ENCODE measurements around the gene GABRB1.

DNA sequence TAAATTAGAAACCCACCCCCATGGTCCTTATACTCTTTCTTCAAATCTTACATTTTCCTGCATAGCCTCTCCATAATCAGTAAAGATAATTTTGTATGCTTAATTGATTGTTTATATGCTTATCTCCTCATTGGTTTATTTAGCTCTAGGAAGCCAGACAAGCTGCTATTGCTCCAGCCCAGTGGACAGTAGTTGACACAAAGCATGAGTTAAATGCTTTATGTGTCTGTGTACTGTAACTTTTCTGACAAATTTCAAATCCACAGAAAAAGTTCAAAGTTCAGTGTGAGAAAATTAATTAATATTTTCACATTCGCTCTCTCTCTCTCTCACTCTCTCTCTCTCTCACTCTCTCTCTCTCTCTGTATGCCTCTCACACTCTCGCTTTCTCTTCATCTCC, 181.7 kb downstream of the GABRB1 start:
- TF ChIP-seq, protein P1, sequence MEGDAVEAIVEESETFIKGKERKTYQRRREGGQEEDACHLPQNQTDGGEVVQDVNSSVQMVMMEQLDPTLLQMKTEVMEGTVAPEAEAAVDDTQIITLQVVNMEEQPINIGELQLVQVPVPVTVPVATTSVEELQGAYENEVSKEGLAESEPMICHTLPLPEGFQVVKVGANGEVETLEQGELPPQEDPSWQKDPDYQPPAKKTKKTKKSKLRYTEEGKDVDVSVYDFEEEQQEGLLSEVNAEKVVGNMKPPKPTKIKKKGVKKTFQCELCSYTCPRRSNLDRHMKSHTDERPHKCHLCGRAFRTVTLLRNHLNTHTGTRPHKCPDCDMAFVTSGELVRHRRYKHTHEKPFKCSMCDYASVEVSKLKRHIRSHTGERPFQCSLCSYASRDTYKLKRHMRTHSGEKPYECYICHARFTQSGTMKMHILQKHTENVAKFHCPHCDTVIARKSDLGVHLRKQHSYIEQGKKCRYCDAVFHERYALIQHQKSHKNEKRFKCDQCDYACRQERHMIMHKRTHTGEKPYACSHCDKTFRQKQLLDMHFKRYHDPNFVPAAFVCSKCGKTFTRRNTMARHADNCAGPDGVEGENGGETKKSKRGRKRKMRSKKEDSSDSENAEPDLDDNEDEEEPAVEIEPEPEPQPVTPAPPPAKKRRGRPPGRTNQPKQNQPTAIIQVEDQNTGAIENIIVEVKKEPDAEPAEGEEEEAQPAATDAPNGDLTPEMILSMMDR (IDR thresholded peaks at IDR 0.05), result no peak
- TF ChIP-seq POLR2A (IDR thresholded peaks at IDR 0.05), result no peak

Measured in right lobe of liver (tissue), 4 donors.